ENCODE results near the gene CNTN2.

Gene CNTN2

DNA sequence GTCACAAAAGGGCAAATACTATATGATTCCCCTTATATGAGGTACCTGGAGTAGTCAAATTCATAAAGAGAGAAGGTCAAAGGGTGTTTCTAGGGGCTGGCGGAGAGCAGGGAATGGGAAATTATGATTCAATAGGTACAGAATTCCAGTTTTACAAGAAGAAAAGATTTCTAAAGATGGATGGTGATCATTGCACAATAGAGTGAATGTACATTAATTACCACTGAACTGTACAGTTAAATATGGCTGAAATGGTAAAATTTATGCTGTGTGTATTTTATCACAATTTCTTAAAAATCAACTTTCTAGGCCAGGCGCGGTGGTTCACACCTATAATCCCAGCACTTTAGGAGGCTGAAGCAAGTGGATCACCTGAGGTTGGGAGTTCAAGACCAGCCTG lies 59.4 kb downstream of the CNTN2 start:
- Histone ChIP-seq H3K4me1 (ENCODE audit: insufficient read depth, low read length) (no peaks in the 10 kb centered on the region), H3K27me3 (ENCODE audit: control insufficient read depth in 1 of 2, insufficient read depth in 2 of 2, low read length in 2 of 2) (no peaks in the 10 kb centered on the region), H3K9ac (ENCODE audit: low read length) (no peak overlapping the region), H3K4me3 (ENCODE audit: low read depth in 1 of 2, low read length in 2 of 2) (no peak overlapping the region), H3K36me3 (ENCODE audit: insufficient read depth, low read length) (peaks cover 83% of the 10 kb centered on the region), H3K27ac (ENCODE audit: low read depth, low read length) (no peak overlapping the region), H3K9me3 (ENCODE audit: low read length) (no peaks in the 10 kb centered on the region)

DNA sequence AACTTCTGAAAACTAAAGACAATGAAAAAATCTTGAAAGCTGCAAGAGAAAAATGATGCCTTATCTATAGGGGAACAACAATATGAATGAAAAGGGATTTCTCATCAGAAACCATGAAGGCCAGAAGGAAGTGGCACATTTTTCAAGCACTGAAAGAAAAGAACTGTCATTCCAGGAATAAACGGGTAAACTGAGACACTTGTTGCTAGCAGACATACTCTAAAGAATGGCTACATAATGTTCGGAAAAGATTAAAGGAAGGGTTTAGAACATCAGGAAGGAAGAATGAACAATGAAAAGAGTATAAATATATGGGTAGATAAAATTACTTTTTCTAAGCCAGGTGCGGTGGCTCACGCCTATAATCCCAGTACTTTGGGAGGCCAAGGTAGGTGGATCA lies 64.3 kb downstream of the CNTN2 start:
- no peak overlapping the region for H3K27ac ChIP-seq (ENCODE audit: low read depth, low read length)
- no peaks in the 10 kb centered on the region for H3K27me3 ChIP-seq (ENCODE audit: control insufficient read depth in 1 of 2, insufficient read depth in 2 of 2, low read length in 2 of 2)
- no peaks in the 10 kb centered on the region for H3K4me1 ChIP-seq (ENCODE audit: insufficient read depth, low read length)
- no peaks in the 10 kb centered on the region for H3K9me3 ChIP-seq (ENCODE audit: low read length)
- no peak overlapping the region for H3K4me3 ChIP-seq (ENCODE audit: low read depth in 1 of 2, low read length in 2 of 2)
- H3K9ac ChIP-seq (ENCODE audit: low read length), result no peak overlapping the region
- H3K36me3 ChIP-seq (ENCODE audit: insufficient read depth, low read length), result peaks cover 40% of the 10 kb centered on the region

DNA sequence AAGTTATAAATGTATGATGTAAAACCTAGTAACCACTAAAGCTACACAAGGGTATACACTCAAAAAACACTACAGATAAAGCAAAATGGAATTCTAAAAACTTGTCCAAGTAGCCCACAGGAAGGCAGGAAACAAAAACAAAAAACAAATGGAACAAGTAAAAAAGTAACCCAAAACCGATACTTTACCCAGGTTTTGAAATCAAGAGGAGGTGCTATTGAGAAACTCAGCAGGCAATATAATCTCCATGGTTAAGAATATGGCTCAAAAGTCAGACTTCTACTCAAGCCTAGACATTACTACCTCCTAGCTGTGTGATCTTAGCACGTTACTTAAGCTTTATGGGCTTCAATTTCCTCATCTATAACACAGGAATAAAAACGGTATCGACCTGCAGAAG lies 65.5 kb downstream of the CNTN2 start:
- no peaks in the 10 kb centered on the region for H3K4me1 ChIP-seq (ENCODE audit: insufficient read depth, low read length)
- peaks cover 30% of the 10 kb centered on the region for H3K36me3 ChIP-seq (ENCODE audit: insufficient read depth, low read length)
- H3K9me3 ChIP-seq (ENCODE audit: low read length), result no peaks in the 10 kb centered on the region
- no peak overlapping the region for H3K4me3 ChIP-seq (ENCODE audit: low read depth in 1 of 2, low read length in 2 of 2)
- no peaks in the 10 kb centered on the region for H3K27me3 ChIP-seq (ENCODE audit: control insufficient read depth in 1 of 2, insufficient read depth in 2 of 2, low read length in 2 of 2)
- H3K27ac ChIP-seq (ENCODE audit: low read depth, low read length), result no peak overlapping the region
- no peak overlapping the region for H3K9ac ChIP-seq (ENCODE audit: low read length)

DNA sequence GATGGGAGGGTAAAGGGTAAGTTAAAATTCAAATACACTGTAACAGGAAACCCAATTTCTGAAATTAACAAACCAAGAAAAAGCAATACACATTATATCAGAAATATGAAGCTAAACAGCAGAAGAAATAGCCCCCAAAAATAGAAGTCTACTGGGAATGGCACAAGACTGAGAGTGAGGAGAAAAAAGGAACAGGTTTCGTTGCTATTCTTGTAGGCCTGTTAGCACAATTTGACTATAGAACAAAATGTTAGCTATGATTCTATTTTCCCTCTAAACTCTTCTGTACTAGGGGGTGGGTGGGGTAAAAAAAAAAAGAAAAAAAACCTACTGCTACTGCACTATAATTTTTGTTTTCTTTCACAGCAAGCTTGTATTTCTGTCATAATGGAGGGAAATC lies 66.3 kb downstream of the CNTN2 start:
- H3K9me3 ChIP-seq (ENCODE audit: low read length), result no peaks in the 10 kb centered on the region
- no peak overlapping the region for H3K27ac ChIP-seq (ENCODE audit: low read depth, low read length)

DNA sequence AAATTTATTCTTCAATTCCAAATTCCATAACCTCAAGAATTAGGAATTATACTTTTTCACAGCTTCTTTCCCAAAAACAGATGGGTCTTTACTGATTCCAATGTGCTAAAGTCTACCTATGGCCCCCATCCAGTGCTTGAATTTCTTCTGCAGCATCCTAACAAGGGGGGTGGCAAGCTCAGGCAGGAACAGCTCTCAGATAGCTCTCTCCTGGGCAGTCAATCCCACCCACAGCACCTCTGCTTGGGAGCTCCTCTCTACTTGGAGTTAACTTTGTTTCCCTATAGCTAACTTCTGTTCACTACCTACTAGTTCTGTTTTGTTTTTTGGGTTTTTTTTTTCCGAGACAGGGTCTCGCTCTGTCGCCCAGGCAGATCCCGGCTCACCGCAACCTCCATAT lies 66.7 kb downstream of the CNTN2 start:
- H3K27ac ChIP-seq (ENCODE audit: low read depth, low read length), result no peak overlapping the region
- H3K36me3 ChIP-seq (ENCODE audit: insufficient read depth, low read length), result peaks cover 29% of the 10 kb centered on the region
- no peak overlapping the region for H3K9ac ChIP-seq (ENCODE audit: low read length)
- no peaks in the 10 kb centered on the region for H3K9me3 ChIP-seq (ENCODE audit: low read length)
- H3K4me1 ChIP-seq (ENCODE audit: insufficient read depth, low read length), result no peaks in the 10 kb centered on the region
- H3K27me3 ChIP-seq (ENCODE audit: control insufficient read depth in 1 of 2, insufficient read depth in 2 of 2, low read length in 2 of 2), result no peaks in the 10 kb centered on the region
- no peak overlapping the region for H3K4me3 ChIP-seq (ENCODE audit: low read depth in 1 of 2, low read length in 2 of 2)

More for the DNA sequence above, 66.3 kb downstream of the CNTN2 start:
- Histone ChIP-seq H3K27me3 (ENCODE audit: control insufficient read depth in 1 of 2, insufficient read depth in 2 of 2, low read length in 2 of 2) (no peaks in the 10 kb centered on the region), H3K4me1 (ENCODE audit: insufficient read depth, low read length) (no peaks in the 10 kb centered on the region), H3K9ac (ENCODE audit: low read length) (no peak overlapping the region), H3K36me3 (ENCODE audit: insufficient read depth, low read length) (peaks cover 27% of the 10 kb centered on the region), H3K4me3 (ENCODE audit: low read depth in 1 of 2, low read length in 2 of 2) (no peak overlapping the region)

DNA sequence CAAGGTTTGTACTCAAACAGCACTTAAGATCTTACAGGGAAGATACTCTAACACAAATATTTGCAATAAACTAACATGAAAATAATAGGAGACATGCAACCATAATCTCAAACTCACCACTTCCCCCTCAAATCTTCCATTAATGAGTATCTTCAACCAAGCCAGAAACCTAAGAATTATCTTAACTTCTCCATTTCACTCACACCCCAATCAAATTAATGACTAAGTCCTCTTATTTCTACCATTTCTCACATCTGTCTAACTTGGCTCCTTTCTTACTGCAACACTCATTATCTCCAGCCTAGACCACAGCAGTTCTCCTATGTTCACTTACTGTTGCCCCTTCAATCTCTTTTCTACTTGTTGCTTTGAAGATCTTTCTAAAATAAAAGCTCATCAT lies 68.3 kb downstream of the CNTN2 start:
- Histone ChIP-seq H3K36me3 (ENCODE audit: insufficient read depth, low read length) (peaks cover 16% of the 10 kb centered on the region), H3K27ac (ENCODE audit: low read depth, low read length) (no peak overlapping the region), H3K4me1 (ENCODE audit: insufficient read depth, low read length) (no peaks in the 10 kb centered on the region), H3K9me3 (ENCODE audit: low read length) (no peaks in the 10 kb centered on the region), H3K9ac (ENCODE audit: low read length) (no peak overlapping the region), H3K27me3 (ENCODE audit: control insufficient read depth in 1 of 2, insufficient read depth in 2 of 2, low read length in 2 of 2) (no peaks in the 10 kb centered on the region), H3K4me3 (ENCODE audit: low read depth in 1 of 2, low read length in 2 of 2) (no peak overlapping the region)

DNA sequence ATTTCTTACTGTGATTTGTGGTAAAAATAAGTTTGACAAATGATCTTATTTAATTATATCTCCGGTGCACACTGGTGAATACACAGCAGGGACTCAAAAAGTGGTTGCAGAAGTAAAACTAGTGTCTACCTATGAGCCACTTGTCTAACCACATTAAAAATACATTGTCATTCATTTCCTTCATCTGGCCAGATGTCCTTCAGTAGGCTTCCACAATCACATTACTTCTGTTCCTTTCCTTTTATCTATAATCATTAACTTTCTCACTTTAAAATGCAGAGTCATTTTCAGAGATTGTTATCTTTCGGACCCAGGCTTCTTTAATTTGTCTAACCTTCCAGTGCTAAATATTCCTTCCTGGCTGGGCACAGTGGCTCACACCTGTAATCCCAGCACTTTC lies 75.7 kb downstream of the CNTN2 start:
- peaks cover 9% of the 10 kb centered on the region for H3K36me3 ChIP-seq (ENCODE audit: insufficient read depth, low read length)
- no peaks in the 10 kb centered on the region for H3K9me3 ChIP-seq (ENCODE audit: low read length)
- H3K9ac ChIP-seq (ENCODE audit: low read length), result no peak overlapping the region
- peaks cover 28% of the 10 kb centered on the region for H3K4me1 ChIP-seq (ENCODE audit: insufficient read depth, low read length)
- no peaks in the 10 kb centered on the region for H3K27me3 ChIP-seq (ENCODE audit: control insufficient read depth in 1 of 2, insufficient read depth in 2 of 2, low read length in 2 of 2)
- no peak overlapping the region for H3K27ac ChIP-seq (ENCODE audit: low read depth, low read length)
- no peak overlapping the region for H3K4me3 ChIP-seq (ENCODE audit: low read depth in 1 of 2, low read length in 2 of 2)

DNA sequence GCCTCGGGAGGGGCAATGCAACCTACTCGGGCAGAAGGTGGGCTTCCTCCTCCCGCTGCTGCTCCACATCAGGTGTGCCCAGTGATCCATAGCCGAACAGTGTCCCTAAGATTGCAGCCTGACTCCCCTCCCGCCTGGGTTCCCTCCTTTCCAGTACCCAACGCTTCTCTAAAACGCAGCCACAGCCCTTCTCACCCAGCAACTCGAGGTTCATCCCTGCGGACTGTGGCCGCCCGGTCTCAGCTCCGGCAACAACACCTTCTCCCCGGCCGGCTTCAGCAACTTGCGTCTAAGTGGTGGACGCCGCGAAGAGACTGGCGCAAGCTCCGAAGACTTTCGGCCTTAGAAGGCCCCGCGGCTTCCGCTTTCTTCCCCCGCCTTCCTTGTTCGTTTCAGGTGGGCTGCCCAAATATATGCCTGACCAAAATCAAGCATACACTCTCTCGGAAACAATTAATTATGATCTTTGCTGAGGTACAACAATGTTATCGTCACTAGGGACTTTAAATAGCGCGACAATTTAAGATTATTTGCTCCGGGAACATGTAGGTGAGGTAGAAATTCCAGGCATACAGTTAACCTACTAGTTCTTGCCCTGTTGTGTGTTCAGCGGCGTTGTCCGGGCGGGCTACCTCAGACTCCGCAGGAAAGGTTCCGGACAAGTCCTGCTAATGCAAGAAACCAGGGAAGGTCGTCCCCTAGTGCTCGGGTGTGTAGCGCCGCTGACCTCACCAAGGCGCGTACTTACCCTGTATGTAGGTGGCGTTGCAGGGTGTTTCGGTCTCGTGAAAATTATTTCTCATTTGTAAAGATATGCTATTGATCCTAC lies 78.9 kb downstream of the CNTN2 start, which contains the start of gene RBBP5:
Gene RBBP5 (minus strand): TSS at position 319 of the 829 bp plus-strand sequence. CDS start 105 bp downstream, at position 214.
- no peaks in the 10 kb centered on the region for H3K36me3 ChIP-seq (ENCODE audit: insufficient read depth, low read length)
- H3K27ac ChIP-seq (ENCODE audit: low read depth, low read length), result peak within 1 kb of the TSS; percentile 97
- H3K4me1 ChIP-seq (ENCODE audit: insufficient read depth, low read length), result peaks cover 28% of the 10 kb centered on the region
- H3K9me3 ChIP-seq (ENCODE audit: low read length), result no peaks in the 10 kb centered on the region
- H3K9ac ChIP-seq (ENCODE audit: low read length), result peak within 1 kb of the TSS; percentile 98
- H3K27me3 ChIP-seq (ENCODE audit: control insufficient read depth in 1 of 2, insufficient read depth in 2 of 2, low read length in 2 of 2), result no peaks in the 10 kb centered on the region
- H3K4me3 ChIP-seq (ENCODE audit: low read depth in 1 of 2, low read length in 2 of 2), result peak within 1 kb of the TSS; percentile 93 to 99

DNA sequence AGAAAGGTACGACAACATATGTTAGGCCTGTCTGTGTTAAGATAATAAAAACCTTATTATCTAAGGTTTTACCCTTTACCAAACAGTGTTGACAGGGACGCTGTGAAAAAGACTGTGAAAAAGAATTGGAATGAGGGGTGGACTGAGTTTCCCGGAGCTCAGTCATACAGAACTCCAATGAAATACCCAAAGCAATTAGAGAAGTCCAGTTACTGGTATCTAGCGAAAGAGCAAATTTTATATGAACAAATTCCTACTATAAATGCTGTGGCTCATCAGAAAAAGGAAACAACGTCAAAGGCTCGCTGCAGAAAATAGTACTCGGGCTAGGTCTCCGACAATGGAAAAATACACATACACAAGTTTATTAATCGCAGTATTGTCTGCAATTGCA lies 79.5 kb downstream of the CNTN2 start:
- Histone ChIP-seq H3K9me3 (ENCODE audit: low read length) (no peaks in the 10 kb centered on the region), H3K4me1 (ENCODE audit: insufficient read depth, low read length) (peaks cover 28% of the 10 kb centered on the region), H3K4me3 (ENCODE audit: low read depth in 1 of 2, low read length in 2 of 2) (peak overlapping the region; percentile 59 to 93), H3K9ac (ENCODE audit: low read length) (peak overlapping the region; percentile 98), H3K27ac (ENCODE audit: low read depth, low read length) (peak overlapping the region; percentile 97), H3K27me3 (ENCODE audit: control insufficient read depth in 1 of 2, insufficient read depth in 2 of 2, low read length in 2 of 2) (no peaks in the 10 kb centered on the region), H3K36me3 (ENCODE audit: insufficient read depth, low read length) (no peaks in the 10 kb centered on the region)

DNA sequence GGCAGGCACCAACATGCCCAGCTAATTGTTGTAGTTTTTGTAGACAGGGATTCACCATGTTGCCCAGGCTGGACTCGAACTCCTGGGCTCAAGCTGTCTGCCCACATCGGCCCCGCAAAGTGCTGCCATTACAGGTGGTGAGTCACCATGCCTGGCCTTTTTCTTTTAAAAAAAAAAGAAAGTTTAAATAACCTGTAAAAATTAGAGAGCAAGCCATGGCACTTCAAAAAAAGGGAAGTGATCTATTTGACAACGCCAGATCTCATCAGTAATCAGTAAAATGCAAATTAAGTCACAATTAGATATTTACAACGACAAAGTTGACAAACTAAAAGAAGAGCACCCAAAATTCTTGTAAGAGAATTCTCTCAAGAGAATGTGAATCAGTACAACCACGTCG lies 81.7 kb downstream of the CNTN2 start:
- H3K4me3 ChIP-seq (ENCODE audit: low read depth in 1 of 2, low read length in 2 of 2), result no peak overlapping the region
- no peak overlapping the region for H3K27ac ChIP-seq (ENCODE audit: low read depth, low read length)
- H3K27me3 ChIP-seq (ENCODE audit: control insufficient read depth in 1 of 2, insufficient read depth in 2 of 2, low read length in 2 of 2), result no peaks in the 10 kb centered on the region
- H3K36me3 ChIP-seq (ENCODE audit: insufficient read depth, low read length), result no peaks in the 10 kb centered on the region
- peaks cover 23% of the 10 kb centered on the region for H3K4me1 ChIP-seq (ENCODE audit: insufficient read depth, low read length)
- no peaks in the 10 kb centered on the region for H3K9me3 ChIP-seq (ENCODE audit: low read length)
- no peak overlapping the region for H3K9ac ChIP-seq (ENCODE audit: low read length)

DNA sequence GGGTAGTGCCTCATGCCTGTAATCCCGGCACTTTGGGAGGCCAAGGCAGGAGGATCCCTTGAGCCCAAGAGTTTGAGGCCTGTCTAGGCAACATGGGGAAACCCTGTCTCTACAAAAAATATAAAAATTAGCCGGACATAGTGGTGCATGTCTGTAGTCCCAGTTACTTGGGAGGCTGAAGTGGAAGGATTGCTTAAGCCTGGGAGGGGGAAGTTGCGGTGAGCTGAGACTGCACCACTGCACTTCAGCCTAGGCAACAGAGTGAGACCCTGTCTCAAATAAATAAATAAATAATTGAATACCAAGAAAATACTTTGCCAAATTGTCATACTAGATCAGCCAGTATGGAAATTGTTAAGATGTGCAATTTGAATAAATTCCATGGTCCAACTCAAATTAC lies 84.6 kb downstream of the CNTN2 start:
- Histone ChIP-seq H3K27me3 (ENCODE audit: control insufficient read depth in 1 of 2, insufficient read depth in 2 of 2, low read length in 2 of 2) (no peaks in the 10 kb centered on the region), H3K4me1 (ENCODE audit: insufficient read depth, low read length) (peaks cover 5% of the 10 kb centered on the region), H3K36me3 (ENCODE audit: insufficient read depth, low read length) (no peaks in the 10 kb centered on the region), H3K27ac (ENCODE audit: low read depth, low read length) (no peak overlapping the region), H3K4me3 (ENCODE audit: low read depth in 1 of 2, low read length in 2 of 2) (no peak overlapping the region), H3K9ac (ENCODE audit: low read length) (no peak overlapping the region), H3K9me3 (ENCODE audit: low read length) (no peaks in the 10 kb centered on the region)
